ENCODE data around the gene NEDD9. TPM values are rescaled to one million over a fixed set of nuclear protein-coding genes. Genes with fewer than 3 reads are reported as not detected.
A peak's percentile ranks its signal among the peaks of the same experiment; 100 is the strongest.

The NEDD9 gene
- total and polyA plus RNA-seq, 2 of the 13 experiments (the other 11 are each of a cell fraction or from before 2014, with no cell fraction given): 27.1 to 389 TPM

- TF ChIP-seq ZBTB49 (CRISPR knock-in tag; IDR thresholded peaks at IDR 0.05; ENCODE audit: borderline replicate concordance) (peak; percentile 67; the same call in 1 of the 2 replicates), JUND (CRISPR knock-in tag; IDR thresholded peaks at IDR 0.05) (0 out of 2 replicates have a peak, but pooled peaks have one; percentile 54), TGIF2 (CRISPR knock-in tag; IDR thresholded peaks at IDR 0.05) (no peak), NAIF1 (CRISPR knock-in tag; IDR thresholded peaks at IDR 0.05; ENCODE audit: borderline replicate concordance) (0 out of 2 replicates have a peak, but pooled peaks have one; percentile 61), PCBP2 (optimal IDR thresholded peaks at IDR 0.05; ENCODE audit: low read depth, low read length, poor library complexity, severe bottlenecking) (no peak), PRPF4 (IDR thresholded peaks at IDR 0.05; ENCODE audit: low read depth, low read length, poor library complexity, severe bottlenecking) (no peak), ZNF160 (CRISPR knock-in tag; IDR thresholded peaks at IDR 0.05) (0 out of 2 replicates have a peak, but pooled peaks have one; percentile 35), ATF7 (IDR thresholded peaks at IDR 0.05) (no peak), ATF7 (CRISPR knock-in tag; IDR thresholded peaks at IDR 0.05) (no peak; the same call in 1 of the 2 replicates), ZBTB43 (CRISPR knock-in tag; conservative IDR thresholded peaks at IDR 0.05) (peak; percentile 60; the same call in 1 of the 2 replicates), SAP130 (CRISPR knock-in tag; IDR thresholded peaks at IDR 0.05; ENCODE audit: low read depth) (peak; percentile 70), ZNF546 (CRISPR knock-in tag; conservative IDR thresholded peaks at IDR 0.05) (no peak), ZNF543 (CRISPR knock-in tag; IDR thresholded peaks at IDR 0.05) (0 out of 2 replicates have a peak, but pooled peaks have one; percentile 24), ZNF142 (CRISPR knock-in tag; IDR thresholded peaks at IDR 0.05) (0 out of 2 replicates have a peak, but pooled peaks have one; percentile 50), TEF (CRISPR knock-in tag; IDR thresholded peaks at IDR 0.05) (0 out of 2 replicates have a peak, but pooled peaks have one; percentile 13), NR2F2 (IDR thresholded peaks at IDR 0.05; ENCODE audit: borderline replicate concordance, low read depth) (no peak), FOXA1 (IDR thresholded peaks at IDR 0.05) (no peak), FOXA1 (CRISPR knock-in tag; IDR thresholded peaks at IDR 0.05) (peak; percentile 42; the same call in 1 of the 2 replicates), HES4 (CRISPR knock-in tag; IDR thresholded peaks at IDR 0.05; ENCODE audit: borderline replicate concordance) (peak; percentile 32; the same call in 1 of the 2 replicates), REL (CRISPR knock-in tag; conservative IDR thresholded peaks at IDR 0.05) (no peak)
Observed at GRCh38 chr6:11241793-11242201, 9.3 kb upstream of the NEDD9 start (continued).

Data from HepG2 (cell line).